ENCODE data around the gene LIN7B. TPM values are rescaled to one million over a fixed set of nuclear protein-coding genes. Genes with fewer than 3 reads are reported as not detected.

LIN7B gene
- total and polyA plus RNA-seq, 4 donors = 7.6 to 24.1 (median 9.1) TPM

Other genes with a start within 250 kb of the LIN7B start
- 10 to 100 TPM; 94.9 to 97.2 TPM for gene PLEKHA4, start 245.8 kb upstream of the LIN7B start, total RNA-seq
- gene PLEKHA4, start 245.8 kb upstream of the LIN7B start, polyA plus RNA-seq = 100 to 1,000 TPM; 193 to 223 TPM
- gene PPP1R15A, start 241.9 kb upstream of the LIN7B start, total RNA-seq = 100 to 1,000 TPM in 1 of 2 donors, 10 to 100 TPM in 1; 57.2 to 182 TPM
- gene PPP1R15A, start 241.9 kb upstream of the LIN7B start, polyA plus RNA-seq = 10 to 100 TPM; 64.9 to 95.4 TPM
- 1 to 10 TPM in 1 of 2 donors, under 1 TPM in 1; 0.84 to 1.3 TPM for gene TULP2, start 215.6 kb upstream of the LIN7B start, total RNA-seq
- not detected for gene TULP2, start 215.6 kb upstream of the LIN7B start, polyA plus RNA-seq
- gene NUCB1, start 214.1 kb upstream of the LIN7B start, total RNA-seq = 100 to 1,000 TPM; 276 to 380 TPM
- 100 to 1,000 TPM in 1 of 2 donors, 10 to 100 TPM in 1; 82.9 to 375 TPM for gene NUCB1, start 214.1 kb upstream of the LIN7B start, polyA plus RNA-seq
- gene DHDH, start 180.7 kb upstream of the LIN7B start, total RNA-seq = under 1 TPM in 1 of 2 donors, not detected in 1; 0.84 TPM
- gene DHDH, start 180.7 kb upstream of the LIN7B start, polyA plus RNA-seq = 1 to 10 TPM in 1 of 2 donors, not detected in 1; 1.3 TPM
- gene BAX, start 159.5 kb upstream of the LIN7B start, total RNA-seq = 10 to 100 TPM; 69.6 to 79.9 TPM
- 10 to 100 TPM; 81.4 to 83.9 TPM for gene BAX, start 159.5 kb upstream of the LIN7B start, polyA plus RNA-seq
- gene FTL, start 149.1 kb upstream of the LIN7B start, total RNA-seq = 1,000 to 10,000 TPM; 3,184 to 3,823 TPM
- over 10,000 TPM in 1 of 2 donors, 1,000 to 10,000 TPM in 1; 6,798 to 17,889 TPM for gene FTL, start 149.1 kb upstream of the LIN7B start, polyA plus RNA-seq
- 10 to 100 TPM; 47.5 to 61.9 TPM for gene GYS1, start 121.1 kb upstream of the LIN7B start, total RNA-seq
- 10 to 100 TPM; 21.5 to 31.7 TPM for gene GYS1, start 121.1 kb upstream of the LIN7B start, polyA plus RNA-seq
- gene RUVBL2, start 120.5 kb upstream of the LIN7B start, total RNA-seq = 10 to 100 TPM; 28.9 to 42.1 TPM
- gene RUVBL2, start 120.5 kb upstream of the LIN7B start, polyA plus RNA-seq = 10 to 100 TPM; 34.6 to 62.2 TPM
- gene LHB, start 97.3 kb upstream of the LIN7B start, total RNA-seq = under 1 TPM in 1 of 2 donors, not detected in 1; 0.84 TPM
- gene LHB, start 97.3 kb upstream of the LIN7B start, polyA plus RNA-seq = 1 to 10 TPM; 1.8 to 2.2 TPM
- gene CGB3, start 90.0 kb upstream of the LIN7B start, total RNA-seq = not detected
- not detected for gene CGB3, start 90.0 kb upstream of the LIN7B start, polyA plus RNA-seq
- gene CGB2, start 82.5 kb upstream of the LIN7B start, total RNA-seq = not detected
- 1 to 10 TPM in 1 of 2 donors, not detected in 1; 1.1 TPM for gene CGB2, start 82.5 kb upstream of the LIN7B start, polyA plus RNA-seq
- gene CGB1, start 77.5 kb upstream of the LIN7B start, total RNA-seq = not detected
- not detected for gene CGB1, start 77.5 kb upstream of the LIN7B start, polyA plus RNA-seq
- not detected for gene CGB5, start 70.5 kb upstream of the LIN7B start, total RNA-seq
- gene CGB5, start 70.5 kb upstream of the LIN7B start, polyA plus RNA-seq = not detected
- not detected for gene CGB8, start 65.3 kb upstream of the LIN7B start, total RNA-seq
- gene CGB8, start 65.3 kb upstream of the LIN7B start, polyA plus RNA-seq = not detected
- not detected for gene CGB7, start 56.6 kb upstream of the LIN7B start, total RNA-seq
- gene CGB7, start 56.6 kb upstream of the LIN7B start, polyA plus RNA-seq = not detected
- not detected for gene NTF4, start 49.6 kb upstream of the LIN7B start, total RNA-seq
- not detected for gene NTF4, start 49.6 kb upstream of the LIN7B start, polyA plus RNA-seq
- not detected for gene KCNA7, start 41.7 kb upstream of the LIN7B start, total RNA-seq
- gene KCNA7, start 41.7 kb upstream of the LIN7B start, polyA plus RNA-seq = not detected
- 100 to 1,000 TPM; 170 to 249 TPM for gene SNRNP70, start 28.9 kb upstream of the LIN7B start, total RNA-seq
- 100 to 1,000 TPM in 1 of 2 donors, 10 to 100 TPM in 1; 54.5 to 694 TPM for gene SNRNP70, start 28.9 kb upstream of the LIN7B start, polyA plus RNA-seq
- gene C19orf73, start 4.8 kb downstream of the LIN7B start, total RNA-seq = under 1 TPM; 0.49 to 0.72 TPM
- 1 to 10 TPM; 1.0 to 5.4 TPM for gene C19orf73, start 4.8 kb downstream of the LIN7B start, polyA plus RNA-seq
- 1 to 10 TPM; 4.2 to 8.0 TPM for gene PPFIA3, start 5.2 kb downstream of the LIN7B start, total RNA-seq
- 1 to 10 TPM; 2.0 to 4.1 TPM for gene PPFIA3, start 5.2 kb downstream of the LIN7B start, polyA plus RNA-seq
- 1 to 10 TPM; 2.5 to 4.8 TPM for gene HRC, start 41.0 kb downstream of the LIN7B start, total RNA-seq
- 1 to 10 TPM in 1 of 2 donors, under 1 TPM in 1; 0.74 to 9.3 TPM for gene HRC, start 41.0 kb downstream of the LIN7B start, polyA plus RNA-seq
- 10 to 100 TPM; 41.9 to 57.1 TPM for gene TRPM4, start 43.4 kb downstream of the LIN7B start, total RNA-seq
- gene TRPM4, start 43.4 kb downstream of the LIN7B start, polyA plus RNA-seq = 10 to 100 TPM; 21.3 to 59.1 TPM
- 1 to 10 TPM; 3.0 to 4.6 TPM for gene SLC6A16, start 210.8 kb downstream of the LIN7B start, total RNA-seq
- 10 to 100 TPM in 1 of 2 donors, 1 to 10 TPM in 1; 2.4 to 12.9 TPM for gene SLC6A16, start 210.8 kb downstream of the LIN7B start, polyA plus RNA-seq
- gene CD37, start 221.0 kb downstream of the LIN7B start, total RNA-seq = 10 to 100 TPM; 18.3 to 40.1 TPM
- 10 to 100 TPM in 1 of 2 donors, 1 to 10 TPM in 1; 5.2 to 10.8 TPM for gene CD37, start 221.0 kb downstream of the LIN7B start, polyA plus RNA-seq
- gene TEAD2, start 248.0 kb downstream of the LIN7B start, total RNA-seq = 10 to 100 TPM; 41.3 to 48.8 TPM
- 10 to 100 TPM; 17.7 to 43.3 TPM for gene TEAD2, start 248.0 kb downstream of the LIN7B start, polyA plus RNA-seq
- gene DKKL1, start 249.5 kb downstream of the LIN7B start, total RNA-seq = under 1 TPM in 1 of 2 donors, not detected in 1; 0.69 TPM
- not detected for gene DKKL1, start 249.5 kb downstream of the LIN7B start, polyA plus RNA-seq

All from aorta (tissue), 4 donors.